H1 (cell line): Measurements from ENCODE around the gene CLIC3. TPM values are rescaled to one million over a fixed set of nuclear protein-coding genes. Genes with fewer than 3 reads are reported as not detected.

Source experiments
- CTCF ChIA-PET: fragments of 300-600 bp; sonication (Branson Sonifier 250); formaldehyde crosslinking; loops from one replicate; lab custom pipeline; 2021; ENCODE audit not compliant: partially characterized antibody; lab: Charles Lee
- POLR2A ChIA-PET: fragments of 300-600 bp; sonication (Branson Sonifier 250); formaldehyde crosslinking; loops from one replicate; lab custom pipeline; 2021; ENCODE audit warnings: inconsistent platforms; ENCODE audit not compliant: partially characterized antibody; lab: Charles Lee
- DNase-seq, 2 experiments: peaks; one replicate each; pipeline versions ENCODE4 v3.0.0 to v3.0.0-alpha.2; 2010 to 2022; ENCODE audit warnings: low spot score in 2 of 2, low read depth in 1 of 2, mixed read lengths in 1 of 2
- FAIRE-seq: peaks from 2 replicates; lab custom pipeline; 2011; peaks lifted over from hg19 to GRCh38; lab: Jason Lieb, UNC
- H2AFZ ChIP-seq: 2 replicates; pipeline ENCODE4 v1.8.1; 2012; ENCODE audit warnings: low read length, inconsistent platforms
- H2AK5ac ChIP-seq: 2 replicates; pipeline ENCODE4 v1.6.1; 2013; ENCODE audit warnings: low read depth, low read length
- H2BK120ac ChIP-seq: replicated peaks from 2 replicates; pipeline ENCODE3; 2013; ENCODE audit warnings: low read depth, low read length, inconsistent platforms
- H2BK12ac ChIP-seq: 2 replicates; pipeline ENCODE4 v1.6.1; 2013; ENCODE audit warnings: low read depth, low read length
- H2BK15ac ChIP-seq: 2 replicates; pipeline ENCODE4 v1.6.1; 2013; ENCODE audit warnings: low read length
- H2BK20ac ChIP-seq: 2 replicates; pipeline ENCODE4 v1.6.1; 2013; ENCODE audit warnings: low read length
- H2BK5ac ChIP-seq: 2 replicates; pipeline ENCODE4 v1.6.1; 2013; ENCODE audit warnings: low read depth, low read length
- H3K14ac ChIP-seq: 2 replicates; pipeline ENCODE4 v1.6.1; 2013; ENCODE audit warnings: inconsistent platforms; ENCODE audit not compliant: insufficient read length
- H3K18ac ChIP-seq: 2 replicates; pipeline ENCODE4 v1.6.1; 2013; ENCODE audit warnings: low read length; ENCODE audit errors: extremely low read depth
- H3K23ac ChIP-seq: 2 replicates; pipeline ENCODE4 v1.6.1; 2013; ENCODE audit warnings: inconsistent platforms; ENCODE audit not compliant: insufficient read length
- H3K23me2 ChIP-seq: 2 replicates; pipeline ENCODE4 v1.6.1; 2013; ENCODE audit warnings: low read depth, low read length
- H3K27ac ChIP-seq: 2 replicates; pipeline ENCODE4 v1.6.1; 2011; ENCODE audit warnings: low read depth, low read length, inconsistent platforms
- H3K27me3 ChIP-seq, 4 experiments: replicated peaks in 1 of 4; 1 replicate in 1 of 4; 2 replicates in 3 of 4; pipeline versions ENCODE4 v1.6.1 to v1.8.1; 2011 to 2013; ENCODE audit warnings: low read length in 3 of 4, mild to moderate bottlenecking in 3 of 4, inconsistent platforms in 2 of 4, mixed read lengths in 2 of 4, moderate library complexity in 1 of 4; ENCODE audit not compliant: control insufficient read depth in 3 of 4, insufficient read depth in 3 of 4; ENCODE audit errors: extremely low read depth in 1 of 4
- H3K36me3 ChIP-seq, 4 experiments: 2 replicates each; pipeline versions ENCODE4 v1.6.1 to v1.8.1; 2011 to 2013; ENCODE audit warnings: mild to moderate bottlenecking in 4 of 4, low read length in 3 of 4, moderate library complexity in 2 of 4, control low read depth in 1 of 4, inconsistent platforms in 1 of 4; ENCODE audit not compliant: insufficient read depth in 4 of 4, control insufficient read depth in 2 of 4
- H3K4ac ChIP-seq: replicated peaks from 2 replicates; pipeline ENCODE3; 2013; ENCODE audit warnings: low read length, low read depth, mixed read lengths, inconsistent platforms; ENCODE audit not compliant: insufficient read length
- H3K4me1 ChIP-seq, 4 experiments: replicated peaks in 1 of 4; 1 replicate in 1 of 4; 2 replicates in 3 of 4; pipeline versions ENCODE4 v1.6.1 to v1.8.1; 2011 to 2013; ENCODE audit warnings: low read length in 3 of 4, inconsistent platforms in 2 of 4, mixed read lengths in 1 of 4; ENCODE audit not compliant: insufficient read depth in 4 of 4, control insufficient read depth in 3 of 4
- H3K4me2 ChIP-seq, 2 experiments: 2 replicates each; pipeline versions ENCODE4 v1.6.1 to v1.8.1; 2011 to 2013; ENCODE audit warnings: low read depth in 2 of 2, low read length in 2 of 2, control low read depth in 1 of 2, inconsistent platforms in 1 of 2, mild to moderate bottlenecking in 1 of 2; ENCODE audit not compliant: insufficient read depth in 1 of 2
- H3K4me3 ChIP-seq, 4 experiments: fragments of 200-600, 300-600 bp in 1 of 4; sonication (generic), shearing (Covaris generic), sonication (Bioruptor Twin) in 1 of 4; 2 replicates each; pipeline versions ENCODE4 v1.5.1 to v1.8.1; 2011 to 2016; ENCODE audit warnings: low read length in 4 of 4, low read depth in 3 of 4, control low read depth in 2 of 4, inconsistent platforms in 2 of 4, mild to moderate bottlenecking in 2 of 4, mixed read lengths in 1 of 4, moderate library complexity in 1 of 4; ENCODE audit not compliant: insufficient read depth in 2 of 4; ENCODE audit errors: extremely low read depth in 1 of 4
- H3K56ac ChIP-seq: replicated peaks from 2 replicates; pipeline ENCODE3; 2013; ENCODE audit warnings: low read depth, mild to moderate bottlenecking, mixed read lengths, low read length, inconsistent platforms; ENCODE audit not compliant: insufficient read length
- H3K79me1 ChIP-seq: 2 replicates; pipeline ENCODE4 v1.6.1; 2013; ENCODE audit warnings: low read depth, low read length, control low read depth
- H3K79me2 ChIP-seq, 2 experiments: 2 replicates each; pipeline versions ENCODE4 v1.6.1 to v1.8.1; 2012 to 2013; ENCODE audit warnings: low read length in 2 of 2, mild to moderate bottlenecking in 2 of 2, inconsistent platforms in 1 of 2; ENCODE audit not compliant: insufficient read depth in 2 of 2, control insufficient read depth in 1 of 2
- H3K9ac ChIP-seq, 4 experiments: replicated peaks in 1 of 4; 1 replicate in 1 of 4; 2 replicates in 3 of 4; pipeline versions ENCODE4 v1.6.1 to v1.8.1; 2011 to 2013; ENCODE audit warnings: low read depth in 3 of 4, low read length in 3 of 4, control low read depth in 2 of 4, mild to moderate bottlenecking in 2 of 4, moderate library complexity in 2 of 4, inconsistent platforms in 1 of 4; ENCODE audit errors: extremely low read depth in 1 of 4
- H3K9me3 ChIP-seq, 2 experiments: 2 replicates each; pipeline versions ENCODE4 v1.6.1 to v1.8.1; 2012 to 2013; ENCODE audit warnings: mild to moderate bottlenecking in 2 of 2, moderate library complexity in 2 of 2, control low read depth in 1 of 2, inconsistent platforms in 1 of 2, low read depth in 1 of 2, low read length in 1 of 2, mixed read lengths in 1 of 2; ENCODE audit not compliant: insufficient read depth in 2 of 2
- H4K20me1 ChIP-seq, 2 experiments: replicated peaks in 1 of 2; 2 replicates each; pipeline versions ENCODE3 to v1.8.1; 2011 to 2013; ENCODE audit warnings: inconsistent platforms in 2 of 2, low read length in 2 of 2, mild to moderate bottlenecking in 1 of 2; ENCODE audit not compliant: insufficient read depth in 2 of 2, control insufficient read depth in 1 of 2
- H4K5ac ChIP-seq: 2 replicates; pipeline ENCODE4 v1.6.1; 2013; ENCODE audit warnings: low read length, low read depth, mixed read lengths, inconsistent platforms; ENCODE audit not compliant: insufficient read length
- H4K8ac ChIP-seq: 2 replicates; pipeline ENCODE4 v1.8.0; 2013; ENCODE audit warnings: mild to moderate bottlenecking, moderate library complexity, low read length, inconsistent platforms; ENCODE audit not compliant: insufficient read depth; ENCODE audit errors: extremely low read depth
- H4K91ac ChIP-seq: replicated peaks from 2 replicates; pipeline ENCODE3; 2013; ENCODE audit warnings: low read length, mixed read lengths, inconsistent platforms; ENCODE audit not compliant: insufficient read length
- WGBS, 2 experiments: shearing (Covaris generic) in 1 of 2; methylation state at CpG; one replicate each; pipeline versions ENCODE4 v1.1.6 to v1.1.7; 2013 to 2015; ENCODE audit warnings: low lambda C conversion rate in 2 of 2, mixed read lengths in 2 of 2, inconsistent platforms in 1 of 2, low coverage in 1 of 2, missing lambda C conversion rate in 1 of 2; ENCODE audit not compliant: insufficient replicate concordance in 2 of 2, insufficient coverage in 1 of 2, insufficient read length in 1 of 2; ENCODE audit errors: extremely low coverage in 1 of 2, missing lambda C conversion rate in 1 of 2; 5-methylcytosine and 5-hydroxymethylcytosine counted together
- polyA plus RNA-seq, 7 experiments: library from polyadenylated mRNA; depleted of rRNA in 3 of 7; stranded (reverse) in 5 of 7; unstranded in 2 of 7; fragments of >200 nt in 5 of 7; fragments of 200-250 nt in 2 of 7; gene quantifications; 1 replicate in 5 of 7; 2 replicates in 1 of 7; 4 replicates in 1 of 7; pipeline versions ENCODE4 v1.2.1 to v1.2.3, GENCODE V29; 2011 to 2013; ENCODE audit warnings: missing spikeins in 2 of 7, mixed read lengths in 2 of 7
- total RNA-seq: library from RNA; stranded (reverse); fragmentation: NEBNext Ultra II Directional; extraction: Animal tissue kit (Norgen Biotek cat#: 25700); gene quantifications from 2 replicates; pipeline ENCODE4 v1.2.1, GENCODE V29; 2021

CLIC3 gene
- total and polyA plus RNA-seq, 2 of the 8 experiments (the other 6 are each of a cell fraction or from before 2014, with no cell fraction given) = 0.12 TPM; not detected in 1

DNA sequence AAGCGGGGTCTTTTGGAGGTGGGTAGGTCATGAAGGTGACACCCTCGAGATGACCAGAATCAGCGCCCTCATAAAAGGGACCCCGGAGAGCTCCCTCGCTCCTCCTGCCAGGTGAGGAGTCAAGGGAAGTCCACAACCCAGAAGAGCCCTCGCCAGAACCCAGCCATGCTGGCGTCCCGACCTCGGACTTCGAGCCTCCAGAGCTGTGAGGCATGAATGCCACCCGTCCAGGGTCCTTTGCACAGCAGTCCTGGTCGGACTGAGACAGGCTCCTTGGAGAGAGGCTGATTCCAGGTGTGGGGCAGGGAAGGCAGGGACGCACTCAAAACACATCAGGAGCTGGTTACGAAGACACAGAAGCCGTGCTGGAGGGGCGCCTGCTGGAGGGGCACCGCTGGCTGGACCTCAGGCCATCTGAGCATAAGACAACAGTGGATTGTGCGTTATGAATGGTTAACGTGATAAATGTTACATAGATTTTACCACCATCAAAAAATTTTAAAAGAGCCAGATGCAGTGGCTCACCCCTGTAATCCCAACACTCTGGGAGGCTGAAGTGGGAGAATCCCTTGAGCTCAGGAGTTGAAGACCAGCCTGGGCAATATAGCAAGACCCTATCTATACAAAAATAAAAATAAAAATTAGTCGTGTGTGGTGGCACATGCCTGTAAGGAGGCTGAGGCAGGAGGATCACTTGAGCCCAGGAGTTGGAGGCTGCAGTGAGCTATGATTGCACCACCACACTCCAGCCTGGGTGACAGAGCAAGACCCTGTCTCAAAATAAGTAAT lies 5.7 kb upstream of the CLIC3 start:
- H3K4me1 ChIP-seq = peaks cover 0 to 6% (median 4%) of the 10 kb centered on the region in 4 experiments; a peak in 6 of 7 replicates
- no peak overlapping the region for H3K56ac ChIP-seq
- H3K4me3 ChIP-seq = no peak overlapping the region
- no peak overlapping the region for H3K4ac ChIP-seq
- H4K20me1 ChIP-seq = no peaks in the 10 kb centered on the region
- no peak overlapping the region for H2BK15ac ChIP-seq
- DNase-seq (no peak), FAIRE-seq (no peak)
- H3K79me1 ChIP-seq = no peaks in the 10 kb centered on the region
- no peaks in the 10 kb centered on the region for H3K79me2 ChIP-seq
- no peak overlapping the region for H3K4me2 ChIP-seq
- H2BK20ac ChIP-seq = no peak overlapping the region
- peaks cover 0 to 10% of the 10 kb centered on the region in 2 experiments; a peak in 1 of 4 replicates for H3K9me3 ChIP-seq
- H3K23ac ChIP-seq = no peak overlapping the region
- H3K36me3 ChIP-seq = no peaks in the 10 kb centered on the region
- no peak overlapping the region for H4K8ac ChIP-seq
- no peak overlapping the region for H3K18ac ChIP-seq
- no peak overlapping the region for H2BK120ac ChIP-seq
- WGBS, 2 experiments = 87% methylated on average over 15 of the region's 20 CpGs; no CpG with 5 or more reads in 1 of the 2 experiments
- peaks cover 2% of the 10 kb centered on the region; the same call in 1 of the 2 replicates for H3K23me2 ChIP-seq
- POLR2A ChIA-PET = no interaction called here
- H3K27me3 ChIP-seq = no peaks in the 10 kb centered on the region; a peak in 1 of 7 replicates
- no peak overlapping the region for H3K14ac ChIP-seq
- H3K9ac ChIP-seq = no peak overlapping the region
- H2AK5ac ChIP-seq = no peak overlapping the region
- no peak overlapping the region for H4K5ac ChIP-seq
- H4K91ac ChIP-seq = no peak overlapping the region
- no peak overlapping the region for H3K27ac ChIP-seq
- H2AFZ ChIP-seq = no peak overlapping the region
- H2BK5ac ChIP-seq = no peak overlapping the region
- no peak overlapping the region for H2BK12ac ChIP-seq
- CTCF ChIA-PET = interaction anchor here (0.6 to 3.5 kb wide), 10 partner anchors 19 to 214 kb away, joined by 3 to 21 read pairs (median 6); partner anchors contain the start of gene DPP7
